Rectal smooth muscle tissue (tissue), 1 donor: Measurements from ENCODE around the gene SIAH2.

Experiments used
- H3K27ac ChIP-seq: one replicate; pipeline ENCODE4 v1.7.0; 2013; ENCODE audit warnings: low read depth, low read length, inconsistent platforms
- H3K27me3 ChIP-seq: one replicate; pipeline ENCODE4 v1.7.0; 2013; ENCODE audit warnings: low read length; ENCODE audit not compliant: control insufficient read depth, insufficient read depth
- H3K36me3 ChIP-seq: one replicate; pipeline ENCODE4 v1.7.0; 2013; ENCODE audit warnings: low read length; ENCODE audit not compliant: control insufficient read depth, insufficient read depth
- H3K4me1 ChIP-seq: one replicate; pipeline ENCODE4 v1.7.0; 2013; ENCODE audit warnings: low read length; ENCODE audit not compliant: control insufficient read depth, insufficient read depth
- H3K4me3 ChIP-seq: one replicate; pipeline ENCODE4 v1.7.0; 2013; ENCODE audit warnings: low read length
- H3K9ac ChIP-seq: one replicate; pipeline ENCODE4 v1.7.0; 2013; ENCODE audit warnings: low read length

Gene SIAH2

DNA sequence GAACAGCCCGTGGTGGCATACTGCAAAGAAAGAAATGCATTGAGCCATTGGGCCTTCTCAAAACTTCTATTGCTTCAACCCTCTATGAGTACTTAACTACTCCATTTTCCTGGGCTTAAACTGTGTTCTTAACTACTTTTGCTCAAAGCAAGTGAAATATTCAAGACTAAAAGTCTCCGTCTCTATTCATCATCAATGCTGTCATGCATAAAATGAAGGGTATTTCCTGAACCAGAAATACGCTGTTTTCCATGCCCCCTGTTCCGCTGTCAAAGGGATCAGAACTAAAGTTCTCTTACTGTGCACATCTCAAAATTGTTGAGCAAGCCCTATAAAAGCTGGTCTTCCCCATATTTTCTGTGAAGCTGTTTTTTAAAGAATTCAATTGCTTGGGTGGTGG, 20.3 kb downstream of the SIAH2 start:
- H3K27ac ChIP-seq: no peak overlapping the region
- no peaks in the 10 kb centered on the region for H3K27me3 ChIP-seq
- peaks cover 5% of the 10 kb centered on the region for H3K36me3 ChIP-seq
- H3K4me1 ChIP-seq: peaks cover 8% of the 10 kb centered on the region
- H3K9ac ChIP-seq: no peak overlapping the region
- no peak overlapping the region for H3K4me3 ChIP-seq

DNA sequence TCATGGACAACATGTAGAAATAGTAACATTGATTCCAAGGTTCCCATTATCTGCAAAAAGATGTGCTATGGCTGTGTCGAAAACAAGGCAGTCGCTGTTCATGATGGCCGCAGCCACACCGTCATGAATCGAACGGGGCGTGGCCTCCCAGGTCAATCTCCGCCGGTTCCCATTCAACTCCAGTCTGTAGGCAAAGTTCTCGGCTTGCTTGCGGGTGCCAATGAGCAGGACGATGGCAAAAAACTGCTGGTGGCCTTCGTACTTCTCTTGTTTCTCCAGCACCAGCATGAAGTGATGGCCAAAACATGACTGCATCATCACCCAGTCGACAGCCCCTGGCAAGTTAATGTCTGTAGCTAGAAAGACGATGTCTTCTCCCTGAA, 20.8 kb downstream of the SIAH2 start:
- peaks cover 5% of the 10 kb centered on the region for H3K36me3 ChIP-seq
- no peak overlapping the region for H3K4me3 ChIP-seq
- H3K4me1 ChIP-seq: peaks cover 8% of the 10 kb centered on the region
- no peak overlapping the region for H3K9ac ChIP-seq
- no peaks in the 10 kb centered on the region for H3K27me3 ChIP-seq
- no peak overlapping the region for H3K27ac ChIP-seq

DNA sequence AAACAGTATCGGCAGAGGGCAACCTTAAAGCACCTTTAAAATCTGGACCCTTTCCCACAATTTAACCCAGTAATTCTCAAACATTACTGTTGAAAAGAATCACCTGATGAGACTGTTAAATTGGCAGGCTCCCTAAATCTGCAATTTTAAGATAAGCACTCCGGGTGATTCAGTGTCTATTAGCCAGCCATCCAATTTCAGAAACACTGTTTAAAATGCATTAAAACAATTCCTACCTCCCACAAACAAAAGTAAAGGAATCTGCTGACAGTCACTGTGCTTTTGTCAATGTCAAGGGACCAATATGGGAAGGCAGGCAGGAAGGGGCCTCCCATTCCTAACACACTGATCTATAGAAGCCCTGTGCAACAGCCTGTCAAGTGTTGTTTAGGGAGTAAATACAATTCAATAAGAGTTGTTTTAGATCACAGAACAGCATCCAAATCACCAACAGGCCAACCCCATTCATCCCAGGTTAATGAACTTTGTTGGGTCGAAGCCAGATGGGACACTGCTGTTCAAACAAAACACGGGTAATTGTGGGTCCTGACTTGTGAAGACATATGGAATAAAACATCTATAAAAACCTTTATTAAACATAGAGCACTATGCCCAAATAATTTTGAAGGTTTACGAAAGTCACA, 21.4 kb downstream of the SIAH2 start:
- H3K36me3 ChIP-seq: peaks cover 5% of the 10 kb centered on the region
- H3K27me3 ChIP-seq: no peaks in the 10 kb centered on the region
- no peak overlapping the region for H3K4me3 ChIP-seq
- H3K4me1 ChIP-seq: peaks cover 8% of the 10 kb centered on the region
- H3K27ac ChIP-seq: no peak overlapping the region
- no peak overlapping the region for H3K9ac ChIP-seq

DNA sequence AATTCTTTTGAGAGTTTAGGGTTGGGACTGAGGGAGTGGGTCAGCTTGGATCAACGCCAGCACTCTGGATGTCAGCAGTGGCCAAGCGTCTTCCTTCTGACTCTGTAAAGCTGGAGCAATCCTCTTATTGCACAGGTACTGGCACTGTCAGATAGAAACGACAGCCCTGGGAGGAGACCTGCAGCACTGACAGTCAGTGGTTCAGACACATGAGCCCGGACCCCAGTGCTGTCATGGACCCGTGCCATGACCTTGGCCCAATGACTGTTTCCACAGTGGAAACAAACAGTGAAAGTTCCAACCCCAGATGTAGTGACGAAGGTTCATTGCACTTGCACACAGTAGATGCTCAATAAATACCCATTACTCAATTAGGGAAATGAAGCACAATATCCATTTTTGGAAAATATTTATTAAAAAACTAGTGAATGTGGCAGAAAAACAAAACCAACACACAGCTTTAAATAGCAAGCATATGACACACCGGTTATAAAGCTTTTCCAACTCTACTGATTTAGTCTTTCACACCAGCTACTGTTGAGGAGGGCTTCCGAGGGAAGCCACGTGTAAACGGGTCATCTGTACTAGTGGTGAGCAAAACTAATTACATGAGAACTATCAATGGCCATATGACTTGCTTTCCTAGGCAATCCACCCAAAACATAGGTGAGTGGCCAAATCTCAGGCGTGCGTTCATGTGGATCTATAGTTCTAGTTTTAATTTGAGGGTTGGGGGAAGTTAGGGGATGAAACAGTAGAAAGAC, 22.1 kb downstream of the SIAH2 start:
- Histone ChIP-seq H3K36me3 (peaks cover 5% of the 10 kb centered on the region), H3K27me3 (no peaks in the 10 kb centered on the region), H3K4me3 (no peak overlapping the region), H3K9ac (no peak overlapping the region), H3K4me1 (peaks cover 8% of the 10 kb centered on the region), H3K27ac (no peak overlapping the region)

DNA sequence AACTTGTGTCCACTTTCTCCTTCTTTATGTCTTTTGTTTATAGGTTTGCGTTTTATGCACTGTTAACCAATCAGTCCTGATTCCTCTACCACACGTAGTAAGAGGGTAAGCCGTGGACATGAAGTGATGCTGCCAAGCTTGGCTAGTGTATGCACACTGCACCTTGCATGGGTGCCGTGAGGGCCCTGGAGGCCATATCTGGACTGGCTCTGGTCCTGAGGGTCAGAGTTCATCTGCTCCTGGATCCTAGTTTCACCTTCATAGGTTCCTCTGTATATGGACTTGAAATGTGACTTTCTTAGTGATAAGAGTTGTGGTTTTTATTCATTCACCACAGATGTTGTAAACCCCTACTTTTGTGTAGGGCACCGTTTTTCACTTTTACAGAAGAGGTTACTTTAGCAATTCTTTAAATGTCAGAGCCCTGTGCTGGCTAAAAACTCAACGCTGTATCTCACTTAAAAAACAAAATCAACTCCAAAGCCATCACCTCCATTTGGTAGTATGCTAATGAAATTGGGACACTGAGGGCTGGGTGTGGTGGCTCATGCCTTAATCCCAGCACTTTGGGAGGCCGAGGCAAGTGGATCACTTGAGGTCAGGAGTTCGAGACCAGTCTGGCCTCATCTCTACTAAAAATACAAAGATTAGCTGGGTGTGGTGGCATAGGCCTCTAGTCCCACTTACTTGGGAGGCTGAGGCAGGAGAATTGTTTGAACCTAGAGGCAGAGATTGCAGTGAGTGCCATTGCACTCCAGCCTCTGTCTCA, 22.9 kb downstream of the SIAH2 start:
- Histone ChIP-seq H3K4me3 (no peak overlapping the region), H3K9ac (no peak overlapping the region), H3K36me3 (peaks cover 5% of the 10 kb centered on the region), H3K27me3 (no peaks in the 10 kb centered on the region), H3K4me1 (peaks cover 7% of the 10 kb centered on the region), H3K27ac (no peak overlapping the region)

DNA sequence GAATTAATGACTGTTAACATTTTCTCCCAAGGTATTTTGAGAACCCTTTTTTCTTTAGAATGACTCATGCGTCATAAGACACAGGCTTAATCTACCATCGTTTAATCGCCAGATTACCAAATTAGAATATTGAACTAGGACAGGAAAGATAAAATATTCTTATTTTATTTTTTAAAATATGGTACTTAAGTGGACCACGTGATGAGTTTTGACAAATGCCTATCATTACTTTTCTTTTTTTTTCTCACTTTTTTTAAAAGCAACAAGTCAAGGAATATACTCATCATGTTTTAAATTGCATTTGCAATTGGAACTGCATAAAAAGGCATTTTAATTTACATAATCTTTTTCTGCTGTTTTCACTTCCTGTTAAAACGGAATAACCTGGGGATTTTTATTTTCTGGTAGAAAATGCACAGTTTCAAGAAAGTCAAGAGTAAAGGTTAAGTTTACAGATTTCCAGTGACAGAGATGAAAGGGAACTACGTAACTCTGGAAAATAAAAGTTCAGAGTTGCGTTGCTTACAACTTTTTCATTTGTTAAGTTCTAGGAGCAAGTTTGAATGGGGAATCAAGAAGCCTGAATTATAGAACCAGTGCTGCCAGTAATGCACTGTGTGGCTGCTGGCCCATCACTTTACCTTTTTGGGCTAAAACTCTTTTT, 23.6 kb downstream of the SIAH2 start:
- H3K4me3 ChIP-seq: no peak overlapping the region
- H3K27me3 ChIP-seq: no peaks in the 10 kb centered on the region
- no peak overlapping the region for H3K27ac ChIP-seq
- peaks cover 5% of the 10 kb centered on the region for H3K36me3 ChIP-seq
- H3K9ac ChIP-seq: no peak overlapping the region
- peaks cover 3% of the 10 kb centered on the region for H3K4me1 ChIP-seq

DNA sequence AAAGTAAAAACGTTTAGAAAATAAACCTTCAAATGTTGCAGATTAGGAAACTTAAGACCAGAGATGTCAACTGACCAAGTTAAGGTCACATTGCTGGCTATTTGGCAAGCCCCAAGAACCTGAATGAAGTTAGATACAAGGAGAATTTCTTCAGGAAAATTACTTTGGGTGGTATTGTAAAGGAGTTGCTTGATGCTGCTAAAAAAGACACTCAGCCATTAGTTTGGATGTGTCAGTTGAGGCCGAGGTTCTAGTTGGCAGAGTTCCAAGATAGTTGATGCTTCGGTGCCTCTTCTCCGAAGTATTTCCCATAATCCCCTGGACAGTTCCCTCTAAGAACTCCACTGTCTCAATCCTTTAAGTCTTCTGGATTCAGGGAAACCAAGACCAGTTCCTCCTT, 24.3 kb downstream of the SIAH2 start:
- peaks cover 5% of the 10 kb centered on the region for H3K36me3 ChIP-seq
- no peak overlapping the region for H3K4me3 ChIP-seq
- H3K4me1 ChIP-seq: peaks cover 1% of the 10 kb centered on the region
- H3K27ac ChIP-seq: no peak overlapping the region
- no peak overlapping the region for H3K9ac ChIP-seq
- H3K27me3 ChIP-seq: no peaks in the 10 kb centered on the region

DNA sequence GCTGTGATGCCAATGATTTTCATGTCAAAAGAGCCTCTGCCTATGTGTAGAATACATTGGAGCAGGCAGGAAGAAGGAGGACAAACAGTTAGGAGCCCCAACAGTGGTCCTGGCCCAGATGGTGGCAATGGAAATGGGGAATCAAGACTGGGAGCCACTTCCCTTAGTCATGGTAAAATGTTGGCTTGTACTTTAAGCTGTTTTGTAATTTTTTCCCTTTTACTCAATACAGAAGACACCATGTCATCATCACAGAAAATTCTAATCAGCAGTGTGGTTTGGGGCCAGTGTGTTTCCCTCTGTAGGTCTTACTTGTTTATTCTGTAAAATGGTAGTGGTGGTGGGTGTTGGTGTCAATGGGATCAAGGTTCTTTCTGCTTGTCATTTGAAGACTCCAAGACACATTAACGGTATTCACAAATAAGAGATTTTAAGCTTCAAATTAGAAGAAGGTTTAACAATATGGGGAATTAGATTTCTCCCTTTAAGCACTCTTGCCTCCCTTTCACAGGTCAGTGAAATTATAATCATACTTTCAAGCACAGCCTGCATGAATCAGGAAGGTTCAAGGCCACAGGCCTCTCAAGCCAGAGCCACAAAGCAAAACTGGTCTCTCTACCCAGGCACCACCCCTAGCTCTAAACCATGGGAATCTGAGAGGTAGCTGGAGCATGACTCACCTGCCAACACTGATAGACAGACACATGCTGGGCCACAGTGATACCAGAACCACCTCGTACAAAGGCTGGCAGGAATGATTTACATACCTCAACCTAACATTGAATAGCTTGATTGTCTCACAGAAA, 24.9 kb downstream of the SIAH2 start:
- Histone ChIP-seq H3K4me3 (no peak overlapping the region), H3K36me3 (peaks cover 5% of the 10 kb centered on the region), H3K4me1 (no peaks in the 10 kb centered on the region), H3K9ac (no peak overlapping the region), H3K27me3 (no peaks in the 10 kb centered on the region), H3K27ac (no peak overlapping the region)

DNA sequence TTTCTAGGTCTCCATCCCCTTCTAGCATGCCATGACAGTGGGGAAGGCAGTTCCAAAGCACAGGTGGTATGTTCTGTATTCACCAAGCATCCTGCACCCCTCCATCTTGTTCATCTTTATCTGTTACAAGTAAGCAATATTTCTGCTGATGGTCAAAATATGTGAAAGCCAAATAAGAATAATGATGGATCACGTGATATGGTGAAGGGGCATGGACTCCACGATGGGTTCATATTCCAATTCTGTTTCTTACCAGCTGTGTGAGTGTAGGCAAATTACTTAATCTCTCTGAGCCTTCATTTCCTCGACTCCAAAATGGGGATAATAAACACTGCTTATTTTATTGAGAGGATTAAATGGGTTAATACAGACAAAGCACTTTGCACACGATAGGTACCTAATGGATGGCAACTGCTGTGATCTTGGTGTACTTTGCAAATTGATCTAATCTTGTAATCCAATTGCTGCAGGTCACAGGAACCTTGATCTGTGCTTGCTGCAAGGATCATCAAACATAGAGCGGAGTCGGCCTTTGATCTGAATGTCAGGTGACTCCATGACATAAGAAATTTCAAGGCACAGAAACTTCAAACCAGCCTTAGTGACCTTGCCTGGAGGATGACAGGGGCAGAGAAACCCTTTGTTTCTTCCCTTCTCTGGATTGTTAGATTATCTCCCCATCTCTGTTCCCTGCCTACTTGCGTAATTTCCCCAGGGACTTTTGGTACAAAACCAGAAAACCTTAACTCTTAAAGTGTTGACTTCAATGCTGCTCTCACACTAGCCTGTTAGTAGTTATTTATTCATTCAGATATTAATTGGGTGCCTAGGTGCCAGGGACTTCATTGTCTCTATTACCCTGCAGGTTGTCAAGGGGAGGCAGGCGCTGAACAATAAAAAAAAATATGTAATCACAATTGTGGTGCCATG, 25.8 kb downstream of the SIAH2 start:
- Histone ChIP-seq H3K36me3 (peaks cover 2% of the 10 kb centered on the region), H3K9ac (no peak overlapping the region), H3K4me1 (no peaks in the 10 kb centered on the region), H3K27me3 (no peaks in the 10 kb centered on the region), H3K27ac (no peak overlapping the region), H3K4me3 (no peak overlapping the region)

DNA sequence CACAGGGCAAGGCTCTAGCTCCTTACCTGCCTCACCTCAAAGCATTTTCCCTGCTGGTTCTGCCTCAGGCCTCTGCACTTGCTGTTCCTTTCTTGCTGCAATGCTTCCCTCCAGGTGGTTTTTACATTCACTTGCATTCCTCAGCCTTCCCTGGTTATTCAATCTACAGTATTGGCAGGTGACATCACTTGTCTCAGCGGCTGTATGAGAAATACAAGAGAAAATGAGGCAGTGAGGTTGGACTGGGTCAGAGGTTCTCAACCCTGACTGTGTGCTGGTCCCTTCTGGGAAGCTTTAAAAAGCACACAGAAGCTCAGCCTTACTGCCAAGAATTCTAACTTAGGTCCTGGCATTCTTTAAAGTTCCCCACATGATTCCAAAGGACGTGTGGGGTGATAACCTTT, 26.7 kb downstream of the SIAH2 start:
- no peak overlapping the region for H3K4me3 ChIP-seq
- no peak overlapping the region for H3K27ac ChIP-seq
- no peak overlapping the region for H3K9ac ChIP-seq
- no peaks in the 10 kb centered on the region for H3K4me1 ChIP-seq
- no peaks in the 10 kb centered on the region for H3K36me3 ChIP-seq
- H3K27me3 ChIP-seq: no peaks in the 10 kb centered on the region

DNA sequence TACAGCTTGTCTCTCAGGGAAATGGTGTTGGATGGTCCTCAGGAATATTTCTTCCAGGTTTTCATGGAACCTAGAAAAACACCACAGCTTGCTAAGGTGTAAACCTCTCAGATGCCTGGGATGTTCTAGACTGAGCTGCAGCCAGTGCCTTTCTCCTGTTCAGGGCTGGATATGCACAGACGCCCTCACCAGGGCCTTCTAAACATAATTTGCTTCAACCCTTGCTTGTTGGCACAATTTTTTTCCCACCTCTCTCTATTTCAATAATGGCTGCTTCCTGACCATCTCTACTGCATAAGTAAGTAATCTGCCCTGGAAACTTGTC, 28.2 kb downstream of the SIAH2 start:
- Histone ChIP-seq H3K4me3 (no peak overlapping the region), H3K9ac (no peak overlapping the region), H3K36me3 (no peaks in the 10 kb centered on the region), H3K27me3 (no peaks in the 10 kb centered on the region), H3K4me1 (no peaks in the 10 kb centered on the region), H3K27ac (no peak overlapping the region)
